Peyer's patch (tissue), 4 donors: Measurements from ENCODE around the gene GNG7.

ENCODE experiments used
- POLR2A ChIP-seq, 2 donors: fragments of 450-650 bp; IDR thresholded peaks; one replicate each; pipeline ENCODE4 v1.5.1; 2017; ENCODE audit warnings: antibody characterized with exemption in 2 of 2, mild to moderate bottlenecking in 2 of 2, moderate library complexity in 2 of 2
- TF ChIP-seq, protein P1 (sequence below), 6 experiments: fragments of 450-650 bp in 4 of 6; fragments of 200-600 bp in 2 of 6; sonication (generic) in 1 of 6; IDR thresholded peaks; one replicate each; pipeline ENCODE4 v1.5.1; 2017 to 2019; ENCODE audit warnings: antibody characterized with exemption in 6 of 6, mild to moderate bottlenecking in 3 of 6, moderate library complexity in 1 of 6

DNA sequence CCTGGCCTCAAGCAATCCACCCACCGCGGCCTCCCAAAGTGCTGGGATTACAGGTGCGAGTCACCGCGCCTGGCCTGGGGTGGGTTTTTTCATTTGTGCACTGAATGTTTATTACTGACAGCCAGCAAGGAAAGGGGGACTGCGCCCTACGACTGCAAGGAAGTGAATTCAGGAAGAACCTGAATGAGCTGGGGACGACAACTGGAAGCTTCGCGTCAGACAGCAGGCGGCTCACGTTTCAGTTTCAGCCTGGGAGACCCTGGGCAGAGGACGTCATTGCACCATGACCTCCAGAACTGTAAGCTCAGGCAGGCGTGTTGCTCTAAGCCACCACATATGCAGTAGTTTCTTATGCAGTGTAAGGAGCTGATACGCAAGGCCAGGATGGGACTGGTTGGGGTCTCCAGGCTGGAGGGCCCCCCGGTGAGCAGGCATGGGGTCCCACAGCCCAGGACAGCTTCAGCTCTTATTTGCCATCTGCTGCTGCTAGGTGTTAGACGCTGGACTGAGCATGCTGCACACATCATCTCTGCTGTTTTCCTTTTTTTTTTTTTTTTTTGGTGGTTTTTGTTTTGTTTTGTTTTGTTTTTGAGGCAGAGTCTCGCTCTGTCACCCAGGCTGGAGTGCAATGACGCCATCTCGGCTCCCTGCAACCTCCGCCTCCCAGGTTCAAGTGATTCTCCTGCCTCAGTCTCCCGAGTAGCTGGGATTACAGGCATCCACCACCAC, 160.0 kb downstream of the GNG7 start:
- no peak for TF ChIP-seq POLR2A (IDR thresholded peaks at IDR 0.05)
- TF ChIP-seq, protein P1, sequence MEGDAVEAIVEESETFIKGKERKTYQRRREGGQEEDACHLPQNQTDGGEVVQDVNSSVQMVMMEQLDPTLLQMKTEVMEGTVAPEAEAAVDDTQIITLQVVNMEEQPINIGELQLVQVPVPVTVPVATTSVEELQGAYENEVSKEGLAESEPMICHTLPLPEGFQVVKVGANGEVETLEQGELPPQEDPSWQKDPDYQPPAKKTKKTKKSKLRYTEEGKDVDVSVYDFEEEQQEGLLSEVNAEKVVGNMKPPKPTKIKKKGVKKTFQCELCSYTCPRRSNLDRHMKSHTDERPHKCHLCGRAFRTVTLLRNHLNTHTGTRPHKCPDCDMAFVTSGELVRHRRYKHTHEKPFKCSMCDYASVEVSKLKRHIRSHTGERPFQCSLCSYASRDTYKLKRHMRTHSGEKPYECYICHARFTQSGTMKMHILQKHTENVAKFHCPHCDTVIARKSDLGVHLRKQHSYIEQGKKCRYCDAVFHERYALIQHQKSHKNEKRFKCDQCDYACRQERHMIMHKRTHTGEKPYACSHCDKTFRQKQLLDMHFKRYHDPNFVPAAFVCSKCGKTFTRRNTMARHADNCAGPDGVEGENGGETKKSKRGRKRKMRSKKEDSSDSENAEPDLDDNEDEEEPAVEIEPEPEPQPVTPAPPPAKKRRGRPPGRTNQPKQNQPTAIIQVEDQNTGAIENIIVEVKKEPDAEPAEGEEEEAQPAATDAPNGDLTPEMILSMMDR (IDR thresholded peaks at IDR 0.05) = no peak
